Activated naive CD4-positive, alpha-beta T cell treated with anti-CD3 and anti-CD28 coated beads, Interleukin-2, amount 50 U/mL, for 16 hours (primary cell): Measurements from ENCODE around the gene HYAL4.
"Not testable (repeated sequence)": the region's sequence is repeated elsewhere in the genome, so short reads cannot be mapped to it uniquely, and the experiment has no call there.

Source experiments
- DNase-seq: peaks from one replicate; pipeline ENCODE4 v3.0.0-alpha.2; 2020

HYAL4 gene

GRCh38 chr7:123844712-123845219 is at the start of gene HYAL4:
HYAL4 (plus strand) TSS chr7:123845169; CDS start chr7:123868274, 23,105 bp downstream.
- no peak for DNase-seq

- DNase-seq: no peak
Measured at GRCh38 chr7:123795917-123796316, 49.1 kb upstream of the HYAL4 start.

- DNase-seq: no peak
Measured at GRCh38 chr7:123796568-123796967, 48.4 kb upstream of the HYAL4 start.

- DNase-seq: no peak
Measured at GRCh38 chr7:123797673-123798531, 47.1 kb upstream of the HYAL4 start.

GRCh38 chr7:123798532-123799188 is 46.3 kb upstream of the HYAL4 start:
- no peak for DNase-seq

GRCh38 chr7:123802249-123802648 is 42.7 kb upstream of the HYAL4 start:
- no peak for DNase-seq

GRCh38 chr7:123805287-123805686 is 39.7 kb upstream of the HYAL4 start:
- no peak for DNase-seq

GRCh38 chr7:123809471-123809870 is 35.5 kb upstream of the HYAL4 start:
- no peak for DNase-seq

GRCh38 chr7:123811056-123811455 is 33.9 kb upstream of the HYAL4 start:
- no peak for DNase-seq

- DNase-seq: no peak
Measured at GRCh38 chr7:123816916-123817315, 28.1 kb upstream of the HYAL4 start.

GRCh38 chr7:123819001-123819400 is 26.0 kb upstream of the HYAL4 start:
- no peak for DNase-seq

- not testable (repeated sequence) for DNase-seq
Measured at GRCh38 chr7:123819795-123820194, 25.2 kb upstream of the HYAL4 start.

GRCh38 chr7:123820864-123821263 is 24.1 kb upstream of the HYAL4 start:
- DNase-seq: no peak

- no peak for DNase-seq
Measured at GRCh38 chr7:123821320-123821719, 23.6 kb upstream of the HYAL4 start.

GRCh38 chr7:123823898-123824753 is 20.8 kb upstream of the HYAL4 start:
- DNase-seq: peak; percentile 52

GRCh38 chr7:123824754-123825067 is 20.3 kb upstream of the HYAL4 start:
- DNase-seq: no peak

GRCh38 chr7:123828805-123829204 is 16.2 kb upstream of the HYAL4 start:
- DNase-seq: no peak

GRCh38 chr7:123836656-123837055 is 8.3 kb upstream of the HYAL4 start:
- DNase-seq: no peak

- DNase-seq: not testable (repeated sequence)
Measured at GRCh38 chr7:123839106-123839505, 5.9 kb upstream of the HYAL4 start.

GRCh38 chr7:123844142-123844541 is 827 bp upstream of the HYAL4 start:
- not testable (repeated sequence) for DNase-seq

GRCh38 chr7:123845823-123846216 is 851 bp downstream of the HYAL4 start:
- DNase-seq: no peak

- no peak for DNase-seq
Measured at GRCh38 chr7:123846217-123846891, 1.4 kb downstream of the HYAL4 start.

GRCh38 chr7:123847868-123848267 is 2.9 kb downstream of the HYAL4 start:
- no peak for DNase-seq
